ENCODE results near the gene FKBP1A.

FKBP1A gene

GRCh38 chr20:1382670-1383069 is 10.2 kb downstream of the FKBP1A start:
- DNase-seq: no peak

- peak; percentile 77 for DNase-seq
Observed at GRCh38 chr20:1381753-1382591, 10.9 kb downstream of the FKBP1A start.

- no peak for DNase-seq
Observed at GRCh38 chr20:1378735-1379125, 14.1 kb downstream of the FKBP1A start.

- DNase-seq: no peak
Observed at GRCh38 chr20:1377984-1378734, 14.7 kb downstream of the FKBP1A start.

- no peak for DNase-seq
Observed at GRCh38 chr20:1377341-1377871, 15.4 kb downstream of the FKBP1A start.

- DNase-seq: no peak
Observed at GRCh38 chr20:1376408-1377270, 16.2 kb downstream of the FKBP1A start.

GRCh38 chr20:1376007-1376406 is 16.8 kb downstream of the FKBP1A start:
- no peak for DNase-seq

- DNase-seq: peak; percentile 64
Observed at GRCh38 chr20:1375515-1375914, 17.3 kb downstream of the FKBP1A start.

GRCh38 chr20:1374246-1374645 is 18.6 kb downstream of the FKBP1A start:
- no peak for DNase-seq

GRCh38 chr20:1373614-1374013 is 19.2 kb downstream of the FKBP1A start:
- no peak for DNase-seq

GRCh38 chr20:1373036-1373435 is 19.8 kb downstream of the FKBP1A start:
- no peak for DNase-seq

- DNase-seq: no peak
Observed at GRCh38 chr20:1371830-1372539, 20.9 kb downstream of the FKBP1A start.

GRCh38 chr20:1371202-1371782 is 21.6 kb downstream of the FKBP1A start:
- no peak for DNase-seq

GRCh38 chr20:1370548-1371110 is 22.2 kb downstream of the FKBP1A start:
- no peak for DNase-seq

GRCh38 chr20:1369970-1370369 is 22.9 kb downstream of the FKBP1A start:
- no peak for DNase-seq

- no peak for DNase-seq
Observed at GRCh38 chr20:1368448-1369199, 24.2 kb downstream of the FKBP1A start.

- no peak for DNase-seq
Observed at GRCh38 chr20:1367479-1367878, 25.4 kb downstream of the FKBP1A start.

- peak; percentile 70 for DNase-seq
Observed at GRCh38 chr20:1364106-1364505, 28.7 kb downstream of the FKBP1A start.

- DNase-seq: no peak
Observed at GRCh38 chr20:1363522-1363921, 29.3 kb downstream of the FKBP1A start.

GRCh38 chr20:1362484-1362883 is 30.4 kb downstream of the FKBP1A start:
- no peak for DNase-seq

All from DMS79 (cell line).